H54 (cell line): ENCODE data around the gene APH1B.
"Not testable (repeated sequence)": the region's sequence is repeated elsewhere in the genome, so short reads cannot be mapped to it uniquely, and the experiment has no call there.

Source experiments
- DNase-seq: peaks from one replicate; pipeline ENCODE4 v3.0.0; 2011; ENCODE audit warnings: low spot score, mixed read lengths; ENCODE audit not compliant: insufficient read length
- FAIRE-seq: peaks from 3 replicates; lab custom pipeline; 2011; peaks lifted over from hg19 to GRCh38; lab: Jason Lieb, UNC
- POLR2A ChIP-seq: IDR thresholded peaks from 2 replicates; pipeline ENCODE4 v1.6.1; 2011; ENCODE audit warnings: low read depth, mild to moderate bottlenecking, low read length

The APH1B gene

DNA sequence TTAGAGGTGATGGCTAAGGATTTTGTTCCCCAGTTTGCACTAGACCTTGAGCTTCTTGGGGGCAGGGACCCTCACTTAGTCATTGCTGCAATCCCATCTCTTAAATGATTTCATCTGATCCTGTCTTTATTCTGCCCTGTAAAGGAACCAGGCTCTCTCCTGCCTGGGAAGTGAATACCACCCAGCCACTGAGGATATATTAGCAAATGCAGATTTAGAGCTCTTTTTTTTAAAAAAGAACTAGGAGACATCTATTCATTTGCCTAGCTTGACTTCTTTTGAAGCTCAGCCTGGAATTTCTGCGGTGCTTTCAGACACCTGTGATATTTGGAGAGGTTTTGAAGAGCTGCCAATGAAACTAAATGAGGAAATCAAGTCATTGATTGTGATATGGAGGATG lies 62.4 kb downstream of the APH1B start:
- FAIRE-seq (no peak), DNase-seq (no peak)
- no peak for TF ChIP-seq POLR2A

GRCh38 chr15:63340353-63340752 lies 62.9 kb downstream of the APH1B start:
- DNase-seq (no peak), FAIRE-seq (no peak)
- no peak for TF ChIP-seq POLR2A

DNA sequence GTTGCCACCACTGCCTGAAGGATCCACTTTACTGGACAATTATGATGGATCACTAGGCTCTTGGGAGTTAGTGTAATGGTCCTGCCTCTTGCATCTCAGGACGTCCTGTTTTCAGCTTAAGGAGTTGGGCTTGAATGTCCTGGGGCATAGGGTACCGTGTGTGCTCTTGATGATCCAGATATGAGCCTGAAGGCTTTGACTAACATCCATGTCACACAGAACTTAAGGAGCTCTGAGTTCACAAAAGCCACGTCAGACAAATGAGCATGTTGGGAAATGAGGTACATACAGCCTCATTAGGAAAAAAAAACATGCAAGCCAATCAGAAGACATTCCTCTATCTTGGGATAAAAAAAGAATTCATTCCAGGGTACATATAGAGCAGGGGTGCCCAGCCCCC lies 63.5 kb downstream of the APH1B start:
- FAIRE-seq: no peak
- no peak for TF ChIP-seq POLR2A
- no peak for DNase-seq

DNA sequence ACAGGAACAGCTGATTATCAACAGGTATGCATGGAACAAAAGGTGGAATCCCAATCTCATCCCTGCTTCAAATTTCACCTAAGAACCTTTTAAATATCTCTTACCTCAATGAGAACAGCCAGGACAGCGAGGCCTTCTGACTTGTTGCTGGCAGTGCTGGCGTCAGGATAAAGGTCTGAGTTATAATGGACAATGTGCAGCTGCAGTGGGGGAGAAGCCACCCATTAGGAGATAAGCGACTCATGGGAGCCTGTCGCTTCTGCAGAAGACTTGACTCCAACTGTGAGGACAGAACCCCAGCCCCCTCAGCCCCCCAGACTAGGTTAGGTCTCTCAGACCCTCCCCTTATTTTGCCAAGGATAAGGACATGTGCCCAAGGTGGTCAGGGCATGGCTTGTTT lies 64.5 kb downstream of the APH1B start:
- no peak for FAIRE-seq

DNA sequence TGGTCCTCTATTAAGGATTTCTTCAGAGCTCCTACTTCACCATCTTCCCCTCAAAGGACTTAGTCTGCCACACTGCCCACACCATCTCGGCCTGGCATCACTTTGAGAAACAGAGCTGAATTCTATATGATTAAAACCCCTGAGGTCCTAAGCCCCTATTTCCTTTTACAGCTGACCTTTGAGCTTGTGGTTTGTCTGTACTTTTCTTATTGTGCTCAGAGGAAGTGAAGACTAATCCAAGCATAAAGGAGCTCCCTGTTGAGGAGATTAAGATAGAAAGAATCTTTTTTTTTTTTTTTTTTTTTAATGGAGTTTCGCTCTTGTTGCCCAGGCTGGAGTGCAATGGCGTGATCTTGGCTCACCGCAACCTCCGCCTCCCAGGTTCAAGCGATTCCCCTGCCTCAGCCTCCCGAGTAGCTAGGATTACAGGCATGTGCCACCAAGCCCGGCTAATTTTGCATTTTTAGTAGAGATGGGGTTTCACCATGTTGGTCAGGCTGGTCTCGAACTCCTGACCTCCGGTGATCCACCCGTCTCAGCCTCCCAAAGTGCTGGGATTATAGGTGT lies 65.7 kb downstream of the APH1B start:
- not testable (repeated sequence) for DNase-seq, FAIRE-seq

More for the DNA sequence above, 64.5 kb downstream of the APH1B start:
- no peak for TF ChIP-seq POLR2A
- DNase-seq: no peak

GRCh38 chr15:63344731-63345390 lies 67.5 kb downstream of the APH1B start:
- DNase-seq: no peak
- TF ChIP-seq POLR2A: no peak
- no peak for FAIRE-seq

GRCh38 chr15:63345391-63345752 lies 68.0 kb downstream of the APH1B start:
- FAIRE-seq: no peak
- no peak for TF ChIP-seq POLR2A
- DNase-seq: no peak

- FAIRE-seq (no peak), DNase-seq (no peak)
- no peak for TF ChIP-seq POLR2A
Measured at GRCh38 chr15:63347074-63347857, 69.9 kb downstream of the APH1B start.

GRCh38 chr15:63348392-63348791 lies 71.0 kb downstream of the APH1B start:
- no peak for FAIRE-seq
- DNase-seq: peak; percentile 51
- TF ChIP-seq POLR2A: no peak

- TF ChIP-seq POLR2A: no peak
- DNase-seq: no peak
- FAIRE-seq: no peak
Measured at GRCh38 chr15:63349156-63349555, 71.8 kb downstream of the APH1B start.

GRCh38 chr15:63349621-63350020 lies 72.2 kb downstream of the APH1B start:
- FAIRE-seq (no peak), DNase-seq (no peak)
- TF ChIP-seq POLR2A: no peak

GRCh38 chr15:63350178-63350621 lies 72.8 kb downstream of the APH1B start:
- no peak for DNase-seq
- no peak for FAIRE-seq
- no peak for TF ChIP-seq POLR2A

GRCh38 chr15:63351170-63351569 lies 73.8 kb downstream of the APH1B start:
- FAIRE-seq (no peak), DNase-seq (no peak)
- TF ChIP-seq POLR2A: no peak

- TF ChIP-seq POLR2A: no peak
- DNase-seq: no peak
- FAIRE-seq: no peak
Measured at GRCh38 chr15:63352808-63353207, 75.4 kb downstream of the APH1B start.

DNA sequence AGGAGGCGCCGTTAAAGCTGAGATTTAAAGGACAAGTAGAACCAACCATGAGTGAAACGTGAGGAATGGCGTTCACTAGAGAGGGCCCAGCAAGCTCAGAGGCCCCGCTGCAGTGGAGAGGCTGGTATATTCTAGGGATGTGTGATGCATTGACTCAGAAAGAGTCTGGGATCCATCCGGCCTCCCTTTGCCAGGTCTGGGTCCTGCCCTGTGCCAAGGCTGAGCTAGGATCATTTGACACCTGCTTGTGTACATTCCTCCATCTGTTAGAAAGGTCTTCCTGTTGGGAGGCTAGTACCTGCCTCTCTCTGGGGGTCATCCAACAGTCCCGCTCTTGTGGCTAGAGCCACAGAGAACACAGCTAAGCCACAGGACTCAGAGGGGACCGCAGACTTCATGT lies 75.9 kb downstream of the APH1B start:
- FAIRE-seq: no peak

More for the DNA sequence above, 75.9 kb downstream of the APH1B start:
- no peak for DNase-seq
- no peak for TF ChIP-seq POLR2A
